H9 (cell line): ENCODE results near the gene MEPE. TPM values are rescaled to one million over a fixed set of nuclear protein-coding genes. Genes with fewer than 3 reads are reported as not detected.

ENCODE experiments used
- DNase-seq: peaks from one replicate; pipeline ENCODE4 v3.0.0-alpha.2; 2017
- H2AFZ ChIP-seq: one replicate; pipeline ENCODE4 v1.6.1; 2013; ENCODE audit warnings: mild to moderate bottlenecking, low read length, control low read depth, moderate library complexity
- H2AK5ac ChIP-seq: 2 replicates; pipeline ENCODE4 v1.6.1; 2013; ENCODE audit warnings: low read length, control low read depth, mixed read lengths; ENCODE audit not compliant: insufficient read length
- H2BK120ac ChIP-seq: one replicate; pipeline ENCODE4 v1.6.1; 2013; ENCODE audit warnings: low read depth, mild to moderate bottlenecking, low read length, control low read depth, inconsistent platforms; ENCODE audit not compliant: poor library complexity, severe bottlenecking
- H2BK12ac ChIP-seq: 2 replicates; pipeline ENCODE4 v1.6.1; 2013; ENCODE audit warnings: low read length, control low read depth, mixed read lengths, low read depth; ENCODE audit not compliant: insufficient read length
- H2BK15ac ChIP-seq: 2 replicates; pipeline ENCODE4 v1.6.1; 2013; ENCODE audit warnings: low read depth, low read length, control low read depth
- H2BK20ac ChIP-seq: one replicate; pipeline ENCODE4 v1.6.1; 2013; ENCODE audit warnings: low read depth, mild to moderate bottlenecking, low read length, control low read depth, inconsistent platforms; ENCODE audit not compliant: poor library complexity, severe bottlenecking
- H2BK5ac ChIP-seq: 2 replicates; pipeline ENCODE4 v1.6.1; 2013; ENCODE audit warnings: low read length, control low read depth, mixed read lengths; ENCODE audit not compliant: insufficient read length
- H3K14ac ChIP-seq: 2 replicates; pipeline ENCODE4 v1.6.1; 2013; ENCODE audit warnings: low read length, control low read depth; ENCODE audit not compliant: insufficient read depth
- H3K18ac ChIP-seq: 2 replicates; pipeline ENCODE4 v1.6.1; 2013; ENCODE audit warnings: low read depth, mild to moderate bottlenecking, mixed read lengths, low read length, control low read depth; ENCODE audit not compliant: insufficient read length
- H3K23ac ChIP-seq: 2 replicates; pipeline ENCODE4 v1.6.1; 2013; ENCODE audit warnings: low read length, control low read depth, mixed read lengths, low read depth; ENCODE audit not compliant: insufficient read length
- H3K23me2 ChIP-seq: 2 replicates; pipeline ENCODE4 v1.6.1; 2013; ENCODE audit warnings: low read depth, mild to moderate bottlenecking, mixed read lengths, low read length, control low read depth; ENCODE audit not compliant: insufficient read length, poor library complexity, severe bottlenecking
- H3K27ac ChIP-seq: 2 replicates; pipeline ENCODE4 v1.5.1; 2013; ENCODE audit warnings: low read length, control low read depth, mixed read lengths, low read depth; ENCODE audit not compliant: insufficient read length
- H3K27me3 ChIP-seq: 2 replicates; pipeline ENCODE4 v1.6.1; 2013; ENCODE audit warnings: low read length, control low read depth, inconsistent platforms; ENCODE audit not compliant: insufficient read depth
- H3K4ac ChIP-seq: 2 replicates; pipeline ENCODE4 v1.6.1; 2013; ENCODE audit warnings: low read depth, mild to moderate bottlenecking, control low read depth, inconsistent platforms, low read length, moderate library complexity
- H3K4me1 ChIP-seq: 2 replicates; pipeline ENCODE4 v1.6.1; 2013; ENCODE audit warnings: low read length, control low read depth, inconsistent platforms; ENCODE audit not compliant: insufficient read depth
- H3K4me2 ChIP-seq: 2 replicates; pipeline ENCODE4 v1.6.1; 2013; ENCODE audit warnings: low read length, control low read depth, mixed read lengths; ENCODE audit not compliant: insufficient read length, insufficient read depth
- H3K56ac ChIP-seq: 2 replicates; pipeline ENCODE4 v1.6.1; 2013; ENCODE audit warnings: low read depth, mild to moderate bottlenecking, mixed read lengths, low read length, control low read depth; ENCODE audit not compliant: insufficient read length
- H3K79me1 ChIP-seq: 2 replicates; pipeline ENCODE4 v1.6.1; 2013; ENCODE audit warnings: low read depth, mild to moderate bottlenecking, moderate library complexity, low read length, control low read depth, inconsistent platforms; ENCODE audit not compliant: insufficient read depth, poor library complexity, severe bottlenecking
- H3K79me2 ChIP-seq: 2 replicates; pipeline ENCODE4 v1.6.1; 2013; ENCODE audit warnings: low read length, control low read depth, inconsistent platforms; ENCODE audit not compliant: insufficient read depth
- H3K9ac ChIP-seq: 2 replicates; pipeline ENCODE4 v1.6.1; 2013; ENCODE audit warnings: low read length, control low read depth, mixed read lengths; ENCODE audit not compliant: insufficient read length; ENCODE audit errors: extremely low read depth
- H3K9me3 ChIP-seq: one replicate; pipeline ENCODE4 v1.6.1; 2013; ENCODE audit warnings: low read depth, low read length, inconsistent platforms; ENCODE audit not compliant: control insufficient read depth
- H3T11ph ChIP-seq: one replicate; pipeline ENCODE4 v1.6.1; 2013; ENCODE audit warnings: mild to moderate bottlenecking, low read length, control low read depth, inconsistent platforms
- H4K20me1 ChIP-seq: one replicate; pipeline ENCODE4 v1.6.1; 2013; ENCODE audit not compliant: control insufficient read depth, insufficient read length, insufficient read depth
- H4K5ac ChIP-seq: 2 replicates; pipeline ENCODE4 v1.6.1; 2013; ENCODE audit warnings: low read depth, mild to moderate bottlenecking, mixed read lengths, low read length, control low read depth; ENCODE audit not compliant: insufficient read length
- H4K8ac ChIP-seq: replicated peaks from 2 replicates; pipeline ENCODE4 v1.6.1; 2013; ENCODE audit warnings: low read length, control low read depth, mixed read lengths, low read depth; ENCODE audit not compliant: insufficient read length
- H4K91ac ChIP-seq: 2 replicates; pipeline ENCODE4 v1.6.1; 2013; ENCODE audit warnings: low read depth, mild to moderate bottlenecking, moderate library complexity, mixed read lengths, low read length, control low read depth; ENCODE audit not compliant: insufficient read length
- H3K27ac Mint-ChIP-seq, 3 experiments: 2 replicates in 2 of 3; 3 replicates in 1 of 3; pipeline ENCODE4 v1.8.0; 2020 to 2021; ENCODE audit warnings: mixed read lengths in 3 of 3, mild to moderate bottlenecking in 1 of 3, moderate library complexity in 1 of 3
- H3K27me3 Mint-ChIP-seq: 2 replicates; pipeline ENCODE4 v1.8.0; 2021; ENCODE audit warnings: low read depth, mild to moderate bottlenecking, moderate library complexity, mixed read lengths
- H3K36me3 Mint-ChIP-seq, 3 experiments: 2 replicates in 2 of 3; 3 replicates in 1 of 3; pipeline ENCODE4 v1.8.0; 2020 to 2021; ENCODE audit warnings: low read depth in 3 of 3, mixed read lengths in 3 of 3; ENCODE audit not compliant: insufficient read depth in 1 of 3
- H3K4me1 Mint-ChIP-seq, 2 experiments: 2 replicates each; pipeline ENCODE4 v1.8.0; 2020; ENCODE audit warnings: mixed read lengths in 2 of 2
- H3K4me3 Mint-ChIP-seq, 2 experiments: 2 replicates in 1 of 2; 3 replicates in 1 of 2; pipeline ENCODE4 v1.8.0; 2020 to 2021; ENCODE audit warnings: mild to moderate bottlenecking in 2 of 2, mixed read lengths in 2 of 2, moderate library complexity in 1 of 2
- H3K9me3 Mint-ChIP-seq, 2 experiments: 2 replicates in 1 of 2; 3 replicates in 1 of 2; pipeline ENCODE4 v1.8.0; 2020; ENCODE audit warnings: mild to moderate bottlenecking in 2 of 2, mixed read lengths in 2 of 2, moderate library complexity in 1 of 2
- WGBS: extraction: QIAGEN DNeasy Blood & Tissue Kit; methylation state at CpG from one replicate; pipeline ENCODE4 v1.1.7; 2013; ENCODE audit warnings: missing lambda C conversion rate, low lambda C conversion rate, mixed read lengths; ENCODE audit not compliant: insufficient read length; ENCODE audit errors: extremely low coverage; 5-methylcytosine and 5-hydroxymethylcytosine counted together
- total RNA-seq: library from RNA; stranded (reverse); gene quantifications from 2 replicates; pipeline ENCODE4 v1.2.1, GENCODE V29; 2021
- TF ChIP-seq, protein P1 (sequence below): fragments of 200-600 bp; sonication (generic); conservative IDR thresholded peaks from 3 replicates; pipeline ENCODE4 v1.8.0; 2021; ENCODE audit warnings: antibody characterized with exemption, mild to moderate bottlenecking

The MEPE gene
- total RNA-seq, 1 experiment from 2014 or later: not detected

- WGBS: no CpG with 5 or more reads among the region's 2 CpGs
- Histone ChIP-seq H2AFZ (no peak overlapping the region), H4K8ac (no peak overlapping the region)
Observed at GRCh38 chr4:87875191-87875590, 42.4 kb downstream of the MEPE start.

More at GRCh38 chr4:87875191-87875590, 42.4 kb downstream of the MEPE start:
- Histone ChIP-seq H3K18ac (no peak overlapping the region), H3K79me1 (no peaks in the 10 kb centered on the region), H2BK15ac (no peak overlapping the region), H3K23me2 (no peaks in the 10 kb centered on the region), H4K5ac (no peak overlapping the region), H3K27ac (no peak overlapping the region), H3K4ac (no peak overlapping the region), H4K91ac (no peak overlapping the region), H3K23ac (no peak overlapping the region), H3K14ac (no peak overlapping the region), H3K9me3 (no peaks in the 10 kb centered on the region), H3K4me1 (peaks cover 3% of the 10 kb centered on the region; the same call in 1 of the 2 replicates), H3K9ac (no peak overlapping the region), H3K27me3 (no peaks in the 10 kb centered on the region), H3K56ac (no peak overlapping the region), H4K20me1 (no peaks in the 10 kb centered on the region), H2BK20ac (no peak overlapping the region), H3K4me2 (no peak overlapping the region), H2BK12ac (no peak overlapping the region), H2AK5ac (no peak overlapping the region), H3T11ph (no peak overlapping the region), H2BK5ac (no peak overlapping the region), H3K79me2 (no peaks in the 10 kb centered on the region), H2BK120ac (no peak overlapping the region)
- H3K9me3 Mint-ChIP-seq: no peaks in the 10 kb centered on the region; a peak in 1 of 5 replicates
- DNase-seq: no peak
- H3K36me3 Mint-ChIP-seq: no peaks in the 10 kb centered on the region
- no peaks in the 10 kb centered on the region for H3K27me3 Mint-ChIP-seq
- H3K4me3 Mint-ChIP-seq: no peak overlapping the region
- H3K27ac Mint-ChIP-seq: no peak overlapping the region
- TF ChIP-seq, protein P1, sequence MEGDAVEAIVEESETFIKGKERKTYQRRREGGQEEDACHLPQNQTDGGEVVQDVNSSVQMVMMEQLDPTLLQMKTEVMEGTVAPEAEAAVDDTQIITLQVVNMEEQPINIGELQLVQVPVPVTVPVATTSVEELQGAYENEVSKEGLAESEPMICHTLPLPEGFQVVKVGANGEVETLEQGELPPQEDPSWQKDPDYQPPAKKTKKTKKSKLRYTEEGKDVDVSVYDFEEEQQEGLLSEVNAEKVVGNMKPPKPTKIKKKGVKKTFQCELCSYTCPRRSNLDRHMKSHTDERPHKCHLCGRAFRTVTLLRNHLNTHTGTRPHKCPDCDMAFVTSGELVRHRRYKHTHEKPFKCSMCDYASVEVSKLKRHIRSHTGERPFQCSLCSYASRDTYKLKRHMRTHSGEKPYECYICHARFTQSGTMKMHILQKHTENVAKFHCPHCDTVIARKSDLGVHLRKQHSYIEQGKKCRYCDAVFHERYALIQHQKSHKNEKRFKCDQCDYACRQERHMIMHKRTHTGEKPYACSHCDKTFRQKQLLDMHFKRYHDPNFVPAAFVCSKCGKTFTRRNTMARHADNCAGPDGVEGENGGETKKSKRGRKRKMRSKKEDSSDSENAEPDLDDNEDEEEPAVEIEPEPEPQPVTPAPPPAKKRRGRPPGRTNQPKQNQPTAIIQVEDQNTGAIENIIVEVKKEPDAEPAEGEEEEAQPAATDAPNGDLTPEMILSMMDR: no peak
- H3K4me1 Mint-ChIP-seq: peaks cover 0 to 4% of the 10 kb centered on the region in 2 experiments; a peak in 2 of 4 replicates
